IPS-20b (cell line): ENCODE data around the gene RASSF9.

Experiments
- H3K27ac ChIP-seq: one replicate; pipeline ENCODE4 v1.5.1; 2013; ENCODE audit warnings: low read length
- H3K27me3 ChIP-seq: 2 replicates; pipeline ENCODE4 v1.6.1; 2013; ENCODE audit warnings: mild to moderate bottlenecking, low read length, inconsistent platforms; ENCODE audit not compliant: insufficient read depth
- H3K36me3 ChIP-seq: 2 replicates; pipeline ENCODE4 v1.6.1; 2013; ENCODE audit warnings: low read depth, mild to moderate bottlenecking, inconsistent platforms, low read length, moderate library complexity; ENCODE audit not compliant: insufficient read depth
- H3K4me1 ChIP-seq: 2 replicates; pipeline ENCODE4 v1.6.1; 2013; ENCODE audit warnings: mild to moderate bottlenecking, control low read depth, inconsistent platforms, low read length, moderate library complexity; ENCODE audit not compliant: insufficient read depth
- H3K4me3 ChIP-seq: 2 replicates; pipeline ENCODE4 v1.5.1; 2013; ENCODE audit warnings: mild to moderate bottlenecking, low read length, inconsistent platforms
- H3K9ac ChIP-seq: 2 replicates; pipeline ENCODE4 v1.6.1; 2013; ENCODE audit warnings: low read depth, mild to moderate bottlenecking, inconsistent platforms, low read length, moderate library complexity
- H3K9me3 ChIP-seq: 2 replicates; pipeline ENCODE4 v1.6.1; 2013; ENCODE audit warnings: mild to moderate bottlenecking, low read depth, low read length, inconsistent platforms; ENCODE audit not compliant: insufficient read depth

Gene RASSF9

DNA sequence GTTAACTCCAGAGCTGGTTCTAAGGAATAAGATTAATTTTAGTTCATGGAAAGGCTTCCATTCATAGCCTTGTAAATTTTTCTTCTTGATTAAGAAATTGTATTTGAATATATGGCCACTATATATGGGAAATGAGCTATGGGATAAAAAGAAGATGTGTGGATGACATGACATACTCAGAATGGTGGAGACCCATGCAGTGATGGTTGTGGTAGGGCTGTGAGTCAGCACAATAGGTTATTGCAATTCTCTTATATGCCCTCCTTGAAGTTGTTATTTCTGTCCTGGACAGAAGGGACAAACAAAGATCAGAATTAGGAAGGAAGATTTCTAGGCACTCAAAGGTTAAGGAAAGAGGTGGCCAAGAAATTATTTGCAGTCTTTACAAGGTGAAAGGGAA is 21.5 kb downstream of the RASSF9 start:
- no peaks in the 10 kb centered on the region for H3K9me3 ChIP-seq
- no peaks in the 10 kb centered on the region for H3K36me3 ChIP-seq
- H3K27ac ChIP-seq = no peak overlapping the region
- no peak overlapping the region for H3K4me3 ChIP-seq
- no peak overlapping the region for H3K9ac ChIP-seq
- no peaks in the 10 kb centered on the region for H3K4me1 ChIP-seq
- H3K27me3 ChIP-seq = no peaks in the 10 kb centered on the region

- H3K27me3 ChIP-seq = no peaks in the 10 kb centered on the region
- no peaks in the 10 kb centered on the region for H3K9me3 ChIP-seq
Observed at GRCh38 chr12:85814071-85814470, 22.1 kb downstream of the RASSF9 start.

GRCh38 chr12:85809500-85809899 is 26.7 kb downstream of the RASSF9 start:
- Histone ChIP-seq H3K9ac (no peak overlapping the region), H3K9me3 (no peaks in the 10 kb centered on the region), H3K4me3 (no peak overlapping the region)

More at GRCh38 chr12:85814071-85814470, 22.1 kb downstream of the RASSF9 start:
- Histone ChIP-seq H3K4me3 (no peak overlapping the region), H3K36me3 (no peaks in the 10 kb centered on the region), H3K27ac (no peak overlapping the region), H3K4me1 (no peaks in the 10 kb centered on the region), H3K9ac (no peak overlapping the region)

DNA sequence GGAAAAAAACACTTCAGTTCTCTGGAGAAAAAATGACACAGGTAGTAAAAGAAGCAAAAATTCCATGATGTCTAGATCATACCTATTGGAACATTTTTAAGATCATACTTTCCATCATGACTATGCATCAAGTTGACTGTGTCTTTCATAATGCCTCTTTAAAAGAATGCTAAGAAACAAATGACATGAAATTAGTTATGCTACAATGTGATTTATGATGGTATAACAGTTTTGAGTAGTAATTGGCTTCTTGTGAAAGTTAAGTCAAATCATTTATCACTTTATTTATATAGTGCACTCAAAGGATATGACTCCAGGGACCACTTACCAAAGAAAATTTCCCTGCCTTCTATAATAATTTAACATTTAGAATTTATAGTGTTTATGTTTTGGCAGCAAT is 28.5 kb downstream of the RASSF9 start:
- Histone ChIP-seq H3K9me3 (no peaks in the 10 kb centered on the region), H3K27ac (no peak overlapping the region), H3K36me3 (no peaks in the 10 kb centered on the region), H3K27me3 (no peaks in the 10 kb centered on the region), H3K9ac (no peak overlapping the region), H3K4me1 (no peaks in the 10 kb centered on the region), H3K4me3 (no peak overlapping the region)

More at GRCh38 chr12:85809500-85809899, 26.7 kb downstream of the RASSF9 start:
- no peaks in the 10 kb centered on the region for H3K36me3 ChIP-seq
- no peak overlapping the region for H3K27ac ChIP-seq
- no peaks in the 10 kb centered on the region for H3K4me1 ChIP-seq
- no peaks in the 10 kb centered on the region for H3K27me3 ChIP-seq

DNA sequence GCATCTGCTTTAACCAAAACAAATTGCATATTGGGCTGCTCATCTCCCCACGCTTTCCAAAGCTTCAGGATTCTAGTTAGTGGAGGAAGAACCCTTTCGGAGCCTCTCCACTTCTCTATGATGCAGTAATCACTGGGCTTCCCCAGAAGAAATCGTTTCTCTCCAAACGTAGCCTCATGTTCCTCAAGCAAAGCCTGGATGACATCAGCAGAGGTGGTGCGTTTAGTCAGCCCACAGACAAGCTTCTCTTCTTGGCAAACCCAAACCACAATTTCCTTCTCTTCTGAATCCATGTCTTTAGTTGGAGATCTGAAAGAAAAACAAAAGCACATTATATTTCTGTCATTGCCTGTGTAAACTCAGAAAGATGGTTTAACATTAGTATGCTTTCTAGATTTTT is 30.6 kb downstream of the RASSF9 start:
- no peaks in the 10 kb centered on the region for H3K27me3 ChIP-seq
- H3K27ac ChIP-seq = no peak overlapping the region
- no peak overlapping the region for H3K9ac ChIP-seq
- H3K4me3 ChIP-seq = no peak overlapping the region
- H3K9me3 ChIP-seq = no peaks in the 10 kb centered on the region
- H3K4me1 ChIP-seq = no peaks in the 10 kb centered on the region
- H3K36me3 ChIP-seq = no peaks in the 10 kb centered on the region

- Histone ChIP-seq H3K9me3 (no peaks in the 10 kb centered on the region), H3K4me1 (no peaks in the 10 kb centered on the region), H3K36me3 (no peaks in the 10 kb centered on the region), H3K4me3 (no peak overlapping the region), H3K9ac (no peak overlapping the region), H3K27ac (no peak overlapping the region), H3K27me3 (no peaks in the 10 kb centered on the region)
Observed at GRCh38 chr12:85804663-85805062, 31.5 kb downstream of the RASSF9 start.

- no peak overlapping the region for H3K9ac ChIP-seq
- no peaks in the 10 kb centered on the region for H3K27me3 ChIP-seq
- H3K36me3 ChIP-seq = no peaks in the 10 kb centered on the region
- H3K27ac ChIP-seq = no peak overlapping the region
- H3K9me3 ChIP-seq = no peaks in the 10 kb centered on the region
- no peaks in the 10 kb centered on the region for H3K4me1 ChIP-seq
- no peak overlapping the region for H3K4me3 ChIP-seq
Observed at GRCh38 chr12:85803923-85804322, 32.3 kb downstream of the RASSF9 start.

GRCh38 chr12:85803231-85803630 is 33.0 kb downstream of the RASSF9 start:
- no peaks in the 10 kb centered on the region for H3K4me1 ChIP-seq
- H3K9me3 ChIP-seq = no peaks in the 10 kb centered on the region
- no peak overlapping the region for H3K27ac ChIP-seq
- no peaks in the 10 kb centered on the region for H3K36me3 ChIP-seq
- H3K4me3 ChIP-seq = no peak overlapping the region
- H3K9ac ChIP-seq = no peak overlapping the region
- H3K27me3 ChIP-seq = no peaks in the 10 kb centered on the region

- H3K27ac ChIP-seq = no peak overlapping the region
Observed at GRCh38 chr12:85798122-85798521, 38.1 kb downstream of the RASSF9 start.

DNA sequence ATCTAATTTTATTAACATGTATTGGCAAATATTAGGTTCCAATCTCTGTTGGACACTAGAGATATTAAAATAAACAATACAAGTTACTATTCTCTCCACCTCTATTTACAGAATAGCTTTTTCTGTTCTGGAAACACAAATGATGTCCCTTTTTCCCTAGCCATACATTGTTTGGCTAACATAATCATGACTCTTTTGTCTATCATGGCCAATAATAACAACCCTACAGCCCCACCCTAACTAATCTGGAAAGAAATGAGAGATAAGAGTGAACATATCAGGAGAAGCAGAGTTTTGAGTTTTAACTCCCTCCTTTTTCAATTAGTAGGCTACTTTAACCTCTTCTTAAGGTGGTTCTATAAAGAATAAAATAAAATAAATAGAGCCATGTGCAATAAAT is 40.2 kb downstream of the RASSF9 start:
- no peak overlapping the region for H3K4me3 ChIP-seq
- H3K27ac ChIP-seq = no peak overlapping the region
- H3K36me3 ChIP-seq = no peaks in the 10 kb centered on the region
- H3K9me3 ChIP-seq = no peaks in the 10 kb centered on the region
- no peaks in the 10 kb centered on the region for H3K27me3 ChIP-seq
- no peaks in the 10 kb centered on the region; the same call in 1 of the 2 replicates for H3K4me1 ChIP-seq
- no peak overlapping the region for H3K9ac ChIP-seq

More at GRCh38 chr12:85798122-85798521, 38.1 kb downstream of the RASSF9 start:
- no peak overlapping the region for H3K4me3 ChIP-seq
- H3K9ac ChIP-seq = no peak overlapping the region
- H3K9me3 ChIP-seq = no peaks in the 10 kb centered on the region
- no peaks in the 10 kb centered on the region for H3K36me3 ChIP-seq
- no peaks in the 10 kb centered on the region; the same call in 1 of the 2 replicates for H3K4me1 ChIP-seq
- no peaks in the 10 kb centered on the region for H3K27me3 ChIP-seq

- Histone ChIP-seq H3K4me1 (no peaks in the 10 kb centered on the region; the same call in 1 of the 2 replicates), H3K9ac (no peak overlapping the region), H3K36me3 (no peaks in the 10 kb centered on the region), H3K4me3 (no peak overlapping the region), H3K9me3 (no peaks in the 10 kb centered on the region), H3K27ac (no peak overlapping the region), H3K27me3 (no peaks in the 10 kb centered on the region)
Observed at GRCh38 chr12:85794531-85794930, 41.7 kb downstream of the RASSF9 start.

DNA sequence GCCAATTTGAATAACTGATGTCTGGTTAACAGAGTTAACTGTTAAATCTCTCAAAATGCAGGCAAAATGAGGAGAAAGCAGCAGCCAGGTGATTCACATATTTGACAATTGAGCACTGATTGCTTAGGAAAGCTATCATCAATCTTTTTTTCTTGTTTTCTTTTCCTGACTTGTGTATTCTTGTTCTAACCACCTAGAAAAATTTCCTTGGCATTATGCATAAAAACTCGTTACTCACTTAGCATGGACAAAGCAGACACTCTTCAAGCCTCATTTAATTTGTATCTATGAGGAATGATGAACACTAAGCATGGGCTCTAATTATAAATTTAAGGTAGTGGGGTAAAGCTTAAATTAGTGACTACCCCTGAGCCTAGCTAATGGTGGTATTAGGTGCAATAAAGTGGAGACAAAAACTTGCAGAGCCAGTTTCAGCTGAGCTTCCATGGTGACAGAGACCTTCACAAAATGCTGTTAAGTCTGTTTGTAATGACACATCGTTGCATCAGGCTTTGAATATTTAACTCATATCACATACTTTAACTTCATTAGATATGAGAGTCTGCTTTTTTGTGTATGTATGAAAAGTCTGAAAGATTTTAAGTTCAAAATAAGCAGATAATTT is 52.0 kb downstream of the RASSF9 start:
- Histone ChIP-seq H3K4me3 (no peak overlapping the region), H3K9me3 (peaks cover 6% of the 10 kb centered on the region), H3K9ac (no peak overlapping the region), H3K27ac (no peak overlapping the region), H3K27me3 (no peaks in the 10 kb centered on the region), H3K36me3 (no peaks in the 10 kb centered on the region), H3K4me1 (peaks cover 7% of the 10 kb centered on the region; the same call in 1 of the 2 replicates)
